NCI-H345 treated with DMSO at 0.1 percent for 48 hours (cell line): ENCODE measurements around the gene FAM117A.
"Not testable (repeated sequence)": the region's sequence is repeated elsewhere in the genome, so short reads cannot be mapped to it uniquely, and the experiment has no call there.

ENCODE experiments used
- DNase-seq: peaks from one replicate; lab custom pipeline; 2025; ENCODE audit not compliant: unreplicated experiment; lab: John Stamatoyannopoulos, UW

The FAM117A gene

GRCh38 chr17:49680314-49680713 is 83.6 kb downstream of the FAM117A start:
- DNase-seq: no peak

GRCh38 chr17:49677933-49678847 is 85.7 kb downstream of the FAM117A start, which contains the start of gene SPOP:
TSS of gene SPOP (minus strand) at chr17:49678097. CDS start at chr17:49622810, 55,287 bp downstream.
- peak; percentile 97 for DNase-seq

- peak; percentile 87 for DNase-seq
These were observed 86.6 kb downstream of the FAM117A start for GRCh38 chr17:49677134-49677932.

- no peak for DNase-seq
These were observed 87.6 kb downstream of the FAM117A start for GRCh38 chr17:49676276-49676868.

DNA sequence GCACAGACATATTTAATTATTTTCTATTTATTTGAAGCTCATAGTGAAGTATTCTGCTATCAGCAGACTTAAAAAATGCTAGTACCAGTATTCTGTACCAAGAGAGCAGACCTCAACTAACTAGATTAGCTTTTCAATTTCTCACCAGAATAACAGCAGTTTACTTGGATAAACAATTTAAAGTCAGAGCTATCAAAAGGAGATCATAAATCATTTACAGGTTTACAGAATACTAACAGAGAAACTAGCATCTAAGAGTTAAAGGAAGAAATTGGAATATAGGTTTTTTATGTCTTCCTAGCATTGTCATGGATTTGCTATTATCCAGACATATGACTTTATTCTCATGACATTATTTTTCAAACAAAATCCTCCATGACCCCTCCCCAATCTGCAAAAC is 89.4 kb downstream of the FAM117A start:
- DNase-seq: no peak

GRCh38 chr17:49673679-49674078 is 90.3 kb downstream of the FAM117A start:
- DNase-seq: not testable (repeated sequence)

DNA sequence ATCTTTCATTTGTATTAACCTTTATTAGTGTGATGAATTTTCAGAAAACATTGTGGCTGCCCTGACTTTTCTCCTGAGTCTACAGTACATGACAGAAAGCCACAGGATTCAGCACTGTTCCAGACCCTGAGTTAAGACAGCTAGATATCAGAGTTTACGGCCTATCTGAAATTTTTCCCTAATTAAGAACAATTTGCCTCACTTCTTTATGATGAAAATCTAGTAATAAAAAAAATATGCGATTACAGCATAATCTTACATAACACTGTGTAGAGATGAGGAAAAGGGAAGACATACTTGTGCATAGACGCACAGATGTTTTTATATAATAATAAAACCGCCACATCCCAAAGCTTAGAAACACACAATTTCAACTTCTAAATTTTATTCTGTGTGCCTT is 93.3 kb downstream of the FAM117A start:
- DNase-seq: no peak

DNA sequence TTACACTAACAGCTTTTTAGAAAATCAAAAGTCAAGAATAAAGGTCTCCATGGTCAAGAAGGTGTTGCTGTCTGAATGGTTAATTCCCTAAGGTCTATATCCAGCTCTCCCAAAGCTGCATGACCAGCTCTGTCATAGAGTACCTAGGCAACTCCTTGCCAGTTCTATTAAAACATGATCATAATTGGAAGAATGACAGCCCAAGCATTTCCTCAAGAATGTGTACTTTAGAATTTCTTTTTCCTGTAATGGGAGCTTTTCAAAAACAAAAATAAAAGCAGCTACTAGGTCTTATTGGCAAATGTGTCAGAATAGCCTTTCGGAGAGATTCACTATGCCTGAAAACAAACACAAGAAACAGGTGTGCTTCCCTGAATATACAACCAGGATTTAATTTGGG is 93.9 kb downstream of the FAM117A start:
- no peak for DNase-seq

GRCh38 chr17:49667854-49668253 is 96.1 kb downstream of the FAM117A start:
- DNase-seq: no peak

GRCh38 chr17:49664706-49665211 is 99.2 kb downstream of the FAM117A start:
- DNase-seq: no peak
